ENCODE data around the gene C16orf96.
A peak's percentile ranks its signal among the peaks of the same experiment; 100 is the strongest.

C16orf96 gene

DNA sequence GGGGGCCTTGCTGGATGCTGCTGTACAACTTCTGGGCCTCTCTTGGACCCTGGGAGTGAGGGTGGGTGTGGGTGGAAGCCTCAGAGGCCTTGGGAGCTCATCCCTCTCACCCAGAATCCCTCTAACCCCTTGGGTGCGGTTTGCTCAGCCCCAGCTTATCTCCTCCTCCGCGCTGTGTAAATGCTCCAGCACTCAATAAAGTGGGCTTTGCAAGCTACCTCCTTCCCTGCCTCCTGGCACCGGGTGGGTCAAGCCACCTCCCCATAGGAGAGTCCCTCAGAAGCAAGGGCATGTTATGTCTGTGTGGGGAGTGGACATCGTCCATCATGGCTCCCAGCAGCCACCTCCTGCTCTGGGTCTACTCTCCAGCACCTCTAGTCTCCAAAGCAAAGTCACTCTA lies 46.0 kb upstream of the C16orf96 start:
- no peaks in the 10 kb centered on the region for H3K9me3 ChIP-seq (ENCODE audit: severe bottlenecking)
- peaks cover 67% of the 10 kb centered on the region for H3K36me3 ChIP-seq (ENCODE audit: low read depth)
- no peaks in the 10 kb centered on the region for H3K27me3 ChIP-seq (ENCODE audit: insufficient read depth, poor library complexity, severe bottlenecking)
- DNase-seq (ENCODE audit: low spot score) (no peak), ATAC-seq (ENCODE audit: low read depth) (no peak)
- H3K27ac ChIP-seq (ENCODE audit: poor library complexity, severe bottlenecking), result no peak overlapping the region
- no peak overlapping the region for H3K4me3 ChIP-seq (ENCODE audit: severe bottlenecking)
- H3K4me1 ChIP-seq (ENCODE audit: insufficient read depth, poor library complexity, severe bottlenecking), result peaks cover under 1% of the 10 kb centered on the region
- TF ChIP-seq, protein P1, sequence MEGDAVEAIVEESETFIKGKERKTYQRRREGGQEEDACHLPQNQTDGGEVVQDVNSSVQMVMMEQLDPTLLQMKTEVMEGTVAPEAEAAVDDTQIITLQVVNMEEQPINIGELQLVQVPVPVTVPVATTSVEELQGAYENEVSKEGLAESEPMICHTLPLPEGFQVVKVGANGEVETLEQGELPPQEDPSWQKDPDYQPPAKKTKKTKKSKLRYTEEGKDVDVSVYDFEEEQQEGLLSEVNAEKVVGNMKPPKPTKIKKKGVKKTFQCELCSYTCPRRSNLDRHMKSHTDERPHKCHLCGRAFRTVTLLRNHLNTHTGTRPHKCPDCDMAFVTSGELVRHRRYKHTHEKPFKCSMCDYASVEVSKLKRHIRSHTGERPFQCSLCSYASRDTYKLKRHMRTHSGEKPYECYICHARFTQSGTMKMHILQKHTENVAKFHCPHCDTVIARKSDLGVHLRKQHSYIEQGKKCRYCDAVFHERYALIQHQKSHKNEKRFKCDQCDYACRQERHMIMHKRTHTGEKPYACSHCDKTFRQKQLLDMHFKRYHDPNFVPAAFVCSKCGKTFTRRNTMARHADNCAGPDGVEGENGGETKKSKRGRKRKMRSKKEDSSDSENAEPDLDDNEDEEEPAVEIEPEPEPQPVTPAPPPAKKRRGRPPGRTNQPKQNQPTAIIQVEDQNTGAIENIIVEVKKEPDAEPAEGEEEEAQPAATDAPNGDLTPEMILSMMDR (IDR thresholded peaks at IDR 0.05; ENCODE audit: poor library complexity, severe bottlenecking), result no peak

DNA sequence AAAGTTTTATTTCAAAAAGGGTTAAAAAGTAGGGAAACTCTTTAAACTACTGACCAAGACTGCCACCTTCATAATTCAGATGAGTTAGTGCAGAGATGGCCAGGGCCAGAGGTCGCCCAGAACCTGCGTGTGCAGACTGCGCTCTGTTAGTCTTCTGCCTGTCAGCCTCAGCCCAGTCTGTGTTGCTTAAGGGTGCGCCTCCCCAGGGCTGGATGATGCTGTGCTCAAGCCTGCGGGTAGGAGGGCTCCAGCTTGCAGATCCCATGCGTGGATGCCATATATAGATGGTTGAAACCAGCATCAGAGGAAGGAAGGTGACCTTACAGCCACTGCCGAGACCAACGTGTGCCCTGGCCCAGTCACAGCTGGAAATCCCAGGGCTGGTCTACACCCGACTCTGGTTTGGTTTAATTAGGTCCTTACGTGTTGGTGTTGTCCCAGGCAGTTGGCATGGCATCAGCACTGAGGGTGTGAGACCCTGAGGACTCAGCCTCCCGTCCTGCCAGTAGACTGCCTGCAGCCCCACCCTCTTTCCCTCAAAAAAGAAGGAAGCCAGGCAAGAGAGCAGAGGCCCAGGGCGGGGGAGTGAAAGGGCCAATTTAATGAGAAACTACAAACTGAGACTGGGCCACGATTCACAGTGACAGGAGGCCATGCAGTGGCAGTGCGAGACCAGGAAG lies 45.3 kb upstream of the C16orf96 start:
- DNase-seq (ENCODE audit: low spot score) (no peak), ATAC-seq (ENCODE audit: low read depth) (no peak)
- TF ChIP-seq, protein P1 (IDR thresholded peaks at IDR 0.05; ENCODE audit: poor library complexity, severe bottlenecking), result no peak
- no peaks in the 10 kb centered on the region for H3K4me1 ChIP-seq (ENCODE audit: insufficient read depth, poor library complexity, severe bottlenecking)
- no peaks in the 10 kb centered on the region for H3K27me3 ChIP-seq (ENCODE audit: insufficient read depth, poor library complexity, severe bottlenecking)
- H3K9me3 ChIP-seq (ENCODE audit: severe bottlenecking), result no peaks in the 10 kb centered on the region
- H3K4me3 ChIP-seq (ENCODE audit: severe bottlenecking), result no peak overlapping the region
- peaks cover 60% of the 10 kb centered on the region for H3K36me3 ChIP-seq (ENCODE audit: low read depth)
- H3K27ac ChIP-seq (ENCODE audit: poor library complexity, severe bottlenecking), result no peak overlapping the region

DNA sequence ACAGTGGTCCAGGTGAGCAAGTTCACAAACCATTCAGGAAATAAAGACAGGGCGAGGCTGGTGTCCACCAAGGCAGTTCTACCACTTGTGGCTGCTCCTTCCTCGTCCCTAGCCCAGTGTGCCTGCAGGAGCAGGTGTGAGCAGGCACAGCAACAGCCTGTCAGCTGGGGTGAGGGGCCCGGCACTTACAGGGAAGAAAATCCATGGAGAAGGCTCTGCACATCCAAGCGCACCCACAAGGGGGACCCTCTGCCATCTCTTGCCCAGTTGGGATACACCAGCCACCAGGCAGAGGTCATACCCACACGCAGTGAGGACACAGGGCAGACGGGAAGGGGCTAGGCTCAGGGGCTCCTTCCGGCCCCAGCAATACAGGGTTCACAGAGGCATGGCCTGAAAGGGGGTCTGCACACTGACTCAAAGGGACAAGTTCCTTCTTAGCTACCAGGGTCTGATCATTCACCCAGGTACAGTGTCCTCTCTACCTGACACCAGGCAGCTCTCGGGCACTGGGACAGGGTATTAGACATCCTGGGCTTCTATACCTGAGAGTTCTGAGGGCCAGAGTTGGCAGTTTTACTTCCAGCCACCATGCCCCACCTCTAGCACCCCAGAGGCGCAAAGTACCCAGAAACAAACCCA lies 44.6 kb upstream of the C16orf96 start:
- TF ChIP-seq, protein P1 (IDR thresholded peaks at IDR 0.05; ENCODE audit: poor library complexity, severe bottlenecking), result peak; percentile 68
- Histone ChIP-seq H3K9me3 (ENCODE audit: severe bottlenecking) (no peaks in the 10 kb centered on the region), H3K36me3 (ENCODE audit: low read depth) (peaks cover 53% of the 10 kb centered on the region), H3K27me3 (ENCODE audit: insufficient read depth, poor library complexity, severe bottlenecking) (no peaks in the 10 kb centered on the region), H3K4me1 (ENCODE audit: insufficient read depth, poor library complexity, severe bottlenecking) (no peaks in the 10 kb centered on the region), H3K27ac (ENCODE audit: poor library complexity, severe bottlenecking) (no peak overlapping the region), H3K4me3 (ENCODE audit: severe bottlenecking) (no peak overlapping the region)
- peak; percentile 74 for ATAC-seq (ENCODE audit: low read depth)
- no peak for DNase-seq (ENCODE audit: low spot score)

DNA sequence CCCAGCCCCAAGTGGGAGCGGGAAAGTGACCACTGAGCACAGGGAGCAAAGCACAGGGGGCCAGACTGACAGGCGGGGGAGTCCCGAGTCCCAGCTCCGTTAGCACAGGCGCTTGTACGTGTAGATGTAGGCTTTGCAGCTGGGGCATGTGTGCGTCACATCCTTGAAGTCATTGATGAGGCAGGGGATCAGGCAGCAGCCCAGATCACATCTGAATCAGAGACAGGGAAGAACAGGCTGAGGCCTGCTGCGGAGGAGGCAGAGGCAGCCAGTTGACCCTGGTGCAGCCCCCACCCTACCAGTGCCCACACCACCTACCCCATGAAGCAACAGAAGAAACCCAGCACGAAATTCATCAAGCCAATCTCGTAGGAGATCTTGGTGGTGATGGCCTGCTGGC lies 43.7 kb upstream of the C16orf96 start:
- Histone ChIP-seq H3K9me3 (ENCODE audit: severe bottlenecking) (no peaks in the 10 kb centered on the region), H3K27ac (ENCODE audit: poor library complexity, severe bottlenecking) (no peak overlapping the region), H3K36me3 (ENCODE audit: low read depth) (peaks cover 44% of the 10 kb centered on the region), H3K4me3 (ENCODE audit: severe bottlenecking) (no peak overlapping the region), H3K27me3 (ENCODE audit: insufficient read depth, poor library complexity, severe bottlenecking) (no peaks in the 10 kb centered on the region), H3K4me1 (ENCODE audit: insufficient read depth, poor library complexity, severe bottlenecking) (no peaks in the 10 kb centered on the region)
- TF ChIP-seq, protein P1 (IDR thresholded peaks at IDR 0.05; ENCODE audit: poor library complexity, severe bottlenecking), result no peak
- ATAC-seq (ENCODE audit: low read depth) (no peak), DNase-seq (ENCODE audit: low spot score) (no peak)
